Measurements from ENCODE around the gene TXK.
"Not testable (repeated sequence)": the region's sequence is repeated elsewhere in the genome, so short reads cannot be mapped to it uniquely, and the experiment has no call there.

TXK gene

GRCh38 chr4:48134081-48134480 lies at the start of gene TXK:
Gene TXK, minus strand, starts transcription at chr4:48134250. Its CDS starts 80 bp downstream, at chr4:48134170.
- no peak for DNase-seq (ENCODE audit: extremely low spot score, insufficient read length, low read depth)
- FAIRE-seq, result no peak

DNA sequence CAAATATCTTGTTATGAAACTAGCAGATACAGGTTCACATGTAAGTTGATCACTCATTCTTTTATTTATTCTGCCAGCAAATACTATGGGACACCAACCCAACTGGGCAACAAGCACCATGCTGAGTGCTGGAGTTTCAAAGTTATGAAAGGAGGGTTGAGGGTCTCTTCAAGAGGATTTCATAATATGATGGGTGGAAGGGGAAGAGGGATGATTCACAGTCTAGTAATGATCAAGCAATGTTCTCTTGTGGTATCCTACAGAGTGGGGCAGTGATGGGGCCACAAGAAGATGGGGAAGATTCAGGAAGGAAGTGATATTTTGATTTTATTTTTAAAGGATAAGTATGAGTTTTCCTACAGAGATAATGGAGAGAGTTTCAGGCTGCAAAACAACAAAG lies 46.2 kb upstream of the TXK start:
- no peak for DNase-seq (ENCODE audit: extremely low spot score, insufficient read length, low read depth)

DNA sequence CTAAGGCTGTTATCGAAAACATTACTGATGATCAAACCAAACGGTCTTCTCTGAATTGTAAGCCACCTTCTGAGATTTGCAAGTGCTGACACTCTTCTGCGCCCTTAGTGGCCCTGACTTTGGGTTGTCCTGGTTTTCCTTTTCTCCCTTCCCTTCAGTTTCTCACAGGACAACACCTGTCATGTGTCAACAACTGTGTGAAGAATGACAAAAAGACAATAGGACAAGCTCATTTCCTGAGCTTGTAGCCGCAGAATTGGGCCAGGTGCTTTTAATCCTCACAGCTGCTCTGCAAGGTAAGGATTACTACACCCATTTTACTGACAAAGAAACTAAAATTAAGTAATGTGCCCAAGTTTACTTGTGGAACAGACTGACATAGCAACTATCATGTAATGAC lies 44.9 kb upstream of the TXK start:
- DNase-seq (ENCODE audit: extremely low spot score, insufficient read length, low read depth), result no peak
- FAIRE-seq, result peak; percentile 18

More for the DNA sequence above, 46.2 kb upstream of the TXK start:
- no peak for FAIRE-seq

- FAIRE-seq (peak; percentile 52), DNase-seq (ENCODE audit: extremely low spot score, insufficient read length, low read depth) (no peak)
These were observed 41.8 kb upstream of the TXK start for GRCh38 chr4:48175806-48176205.

GRCh38 chr4:48175328-48175727 lies 41.3 kb upstream of the TXK start:
- DNase-seq (ENCODE audit: extremely low spot score, insufficient read length, low read depth) (no peak), FAIRE-seq (no peak)

GRCh38 chr4:48173056-48173991 lies 39.3 kb upstream of the TXK start:
- DNase-seq (ENCODE audit: extremely low spot score, insufficient read length, low read depth) (no peak), FAIRE-seq (peak; percentile 89)

- FAIRE-seq (no peak), DNase-seq (ENCODE audit: extremely low spot score, insufficient read length, low read depth) (no peak)
These were observed 38.6 kb upstream of the TXK start for GRCh38 chr4:48172651-48173050.

DNA sequence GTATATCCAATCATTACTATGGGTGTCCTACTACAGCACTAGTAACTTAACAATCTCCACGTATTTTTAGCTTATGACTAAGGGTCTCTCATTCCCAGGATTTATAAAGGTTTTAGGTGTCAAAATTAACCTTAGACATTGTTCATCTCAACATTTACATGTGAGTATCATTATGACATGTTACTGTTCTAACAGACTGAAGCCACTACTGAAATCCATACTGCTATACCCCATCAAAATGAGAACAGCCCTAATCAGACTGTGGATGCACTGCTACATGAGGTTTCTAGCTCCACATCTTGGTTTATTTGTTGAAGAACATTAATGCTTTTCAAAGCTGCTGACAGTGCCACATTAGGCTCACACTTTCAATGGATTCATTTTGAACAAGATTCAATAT lies 35.6 kb upstream of the TXK start:
- FAIRE-seq (no peak), DNase-seq (ENCODE audit: extremely low spot score, insufficient read length, low read depth) (no peak)

- peak; percentile 15 for FAIRE-seq
- no peak for DNase-seq (ENCODE audit: extremely low spot score, insufficient read length, low read depth)
These were observed 33.7 kb upstream of the TXK start for GRCh38 chr4:48167538-48168263.

DNA sequence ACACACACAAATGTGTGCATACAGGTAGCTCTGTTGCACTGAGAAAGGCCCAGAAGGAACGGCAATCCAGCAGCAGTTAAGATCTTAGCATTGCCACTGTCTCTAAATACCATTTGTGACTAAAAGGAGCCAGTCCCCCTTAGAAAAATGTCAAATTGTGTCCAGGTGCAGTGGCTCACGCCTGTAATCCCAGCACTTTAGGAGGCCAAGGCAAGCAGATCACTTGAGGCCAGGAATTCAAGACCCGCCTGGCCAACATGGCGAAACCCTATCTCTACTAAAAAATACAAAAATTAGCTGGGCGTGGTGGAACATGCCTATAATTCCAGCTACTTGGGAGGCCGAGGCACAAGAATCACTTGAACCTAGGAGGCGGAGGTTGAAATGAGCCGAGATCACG lies 30.5 kb upstream of the TXK start:
- not testable (repeated sequence) for FAIRE-seq; DNase-seq (ENCODE audit: extremely low spot score, insufficient read length, low read depth)

DNA sequence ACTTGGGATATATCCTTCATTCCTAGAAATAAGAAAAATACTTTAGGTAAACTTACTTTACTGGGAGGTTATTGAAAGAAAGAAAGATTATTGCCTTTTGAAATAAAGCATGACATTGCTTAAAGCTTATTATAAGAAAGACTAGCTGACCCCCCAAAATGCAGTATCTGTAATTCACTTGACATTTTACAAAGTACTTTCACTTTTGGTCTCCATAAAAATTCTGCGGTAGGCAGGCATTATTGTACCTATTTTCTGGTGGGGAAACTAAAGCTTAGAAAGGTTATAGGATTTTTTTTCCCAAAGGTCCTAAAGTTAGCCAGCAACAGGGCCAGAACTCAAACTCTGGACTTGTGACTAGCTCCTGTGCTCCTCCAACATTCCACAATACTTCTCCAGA lies 29.7 kb upstream of the TXK start:
- DNase-seq (ENCODE audit: extremely low spot score, insufficient read length, low read depth) (no peak), FAIRE-seq (no peak)

DNA sequence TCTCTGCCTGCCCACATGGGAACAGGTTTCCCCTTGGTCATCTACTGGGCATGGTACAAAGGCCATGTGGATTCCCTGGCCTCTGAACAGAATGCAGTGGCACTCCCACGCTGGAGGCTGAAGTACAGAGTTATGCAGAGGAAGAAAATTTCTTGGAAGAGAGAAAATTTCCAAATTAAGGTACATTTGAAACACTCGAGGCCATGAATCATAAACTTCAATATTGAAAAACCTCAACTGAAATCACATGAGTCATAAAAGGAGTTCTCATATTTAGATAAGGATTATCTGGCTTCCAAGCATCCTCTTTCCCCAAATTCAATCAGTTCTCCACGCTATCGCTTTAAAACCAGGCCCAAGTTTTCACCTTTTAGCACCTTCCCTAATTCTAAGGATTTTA lies 28.1 kb upstream of the TXK start:
- FAIRE-seq (no peak), DNase-seq (ENCODE audit: extremely low spot score, insufficient read length, low read depth) (no peak)

DNA sequence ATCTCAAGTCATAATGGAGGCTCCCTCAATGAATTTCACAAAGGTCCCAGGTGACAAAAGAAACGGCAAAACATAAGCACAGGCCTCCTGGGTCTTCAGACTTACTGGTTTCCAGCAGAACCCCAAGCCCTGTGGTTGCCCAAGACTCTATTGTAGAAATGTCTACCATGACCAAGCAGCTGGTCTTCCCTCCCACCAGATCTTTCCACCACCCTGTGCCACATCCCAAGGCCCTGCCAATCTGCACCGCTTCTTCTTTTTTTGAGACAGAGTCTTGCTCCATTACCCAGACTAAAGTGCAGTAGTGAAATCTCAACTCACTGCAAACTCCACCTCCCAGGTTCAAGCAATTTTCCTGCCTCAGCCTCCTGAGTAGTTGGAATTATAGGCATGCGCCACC lies 23.2 kb upstream of the TXK start:
- DNase-seq (ENCODE audit: extremely low spot score, insufficient read length, low read depth) (no peak), FAIRE-seq (no peak)

DNA sequence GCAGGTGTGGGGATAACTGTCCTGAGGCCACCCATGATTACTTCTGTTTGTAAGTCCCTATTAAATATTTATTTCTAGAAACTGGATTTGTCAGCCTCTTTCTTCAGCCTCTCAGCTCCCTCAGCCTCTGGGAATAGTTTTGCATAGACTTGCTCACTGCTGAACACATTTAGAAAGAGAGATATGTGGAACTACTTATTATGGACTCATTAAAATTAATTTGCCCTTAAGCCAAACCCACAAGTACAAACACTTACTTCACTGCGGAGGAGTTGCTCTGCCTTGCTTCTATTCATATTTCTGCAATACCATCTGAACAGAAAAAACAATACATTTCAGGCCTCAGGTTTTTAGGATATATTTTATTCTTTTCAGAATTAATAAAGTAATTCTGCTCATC lies 22.4 kb upstream of the TXK start:
- DNase-seq (ENCODE audit: extremely low spot score, insufficient read length, low read depth) (no peak), FAIRE-seq (no peak)

- peak; percentile 69 for FAIRE-seq
- DNase-seq (ENCODE audit: extremely low spot score, insufficient read length, low read depth), result no peak
These were observed 19.9 kb upstream of the TXK start for GRCh38 chr4:48153791-48154550.

- no peak for FAIRE-seq
- no peak for DNase-seq (ENCODE audit: extremely low spot score, insufficient read length, low read depth)
These were observed 18.2 kb upstream of the TXK start for GRCh38 chr4:48152259-48152658.

- no peak for FAIRE-seq
- no peak for DNase-seq (ENCODE audit: extremely low spot score, insufficient read length, low read depth)
These were observed 15.8 kb upstream of the TXK start for GRCh38 chr4:48149827-48150370.

GRCh38 chr4:48147621-48148020 lies 13.6 kb upstream of the TXK start:
- FAIRE-seq, result no peak
- DNase-seq (ENCODE audit: extremely low spot score, insufficient read length, low read depth), result no peak

- DNase-seq (ENCODE audit: extremely low spot score, insufficient read length, low read depth) (no peak), FAIRE-seq (peak; percentile 83)
These were observed 7.0 kb upstream of the TXK start for GRCh38 chr4:48141048-48141447.

- DNase-seq (ENCODE audit: extremely low spot score, insufficient read length, low read depth), result no peak
- no peak for FAIRE-seq
These were observed 5.6 kb upstream of the TXK start for GRCh38 chr4:48139691-48140090.
